ENCODE measurements around the gene TM4SF20.
"Not testable (repeated sequence)": the region's sequence is repeated elsewhere in the genome, so short reads cannot be mapped to it uniquely, and the experiment has no call there.

TM4SF20 gene

DNA sequence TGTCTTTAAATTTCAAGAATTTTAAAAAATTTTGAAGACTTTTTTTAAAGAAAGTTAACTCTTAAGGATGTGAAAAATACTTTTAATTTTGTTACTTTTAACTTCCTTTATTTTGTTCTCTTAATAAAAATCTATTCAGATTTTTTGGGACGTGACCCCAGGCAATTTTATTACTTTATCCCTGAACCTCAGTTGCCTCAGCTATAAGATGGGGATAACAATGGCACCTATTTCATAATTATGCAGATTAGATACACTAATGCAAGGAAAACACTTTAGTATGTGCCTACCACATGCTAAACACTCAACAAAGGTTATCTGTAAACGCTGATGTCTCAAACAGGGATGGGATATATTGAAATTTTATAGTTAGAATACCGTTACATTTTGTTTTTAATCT lies 10.1 kb upstream of the TM4SF20 start:
- H3K27ac ChIP-seq (ENCODE audit: low read depth, low read length), result no peak overlapping the region
- H3K4me3 ChIP-seq (ENCODE audit: low read length), result no peak overlapping the region
- TF ChIP-seq, protein P1, sequence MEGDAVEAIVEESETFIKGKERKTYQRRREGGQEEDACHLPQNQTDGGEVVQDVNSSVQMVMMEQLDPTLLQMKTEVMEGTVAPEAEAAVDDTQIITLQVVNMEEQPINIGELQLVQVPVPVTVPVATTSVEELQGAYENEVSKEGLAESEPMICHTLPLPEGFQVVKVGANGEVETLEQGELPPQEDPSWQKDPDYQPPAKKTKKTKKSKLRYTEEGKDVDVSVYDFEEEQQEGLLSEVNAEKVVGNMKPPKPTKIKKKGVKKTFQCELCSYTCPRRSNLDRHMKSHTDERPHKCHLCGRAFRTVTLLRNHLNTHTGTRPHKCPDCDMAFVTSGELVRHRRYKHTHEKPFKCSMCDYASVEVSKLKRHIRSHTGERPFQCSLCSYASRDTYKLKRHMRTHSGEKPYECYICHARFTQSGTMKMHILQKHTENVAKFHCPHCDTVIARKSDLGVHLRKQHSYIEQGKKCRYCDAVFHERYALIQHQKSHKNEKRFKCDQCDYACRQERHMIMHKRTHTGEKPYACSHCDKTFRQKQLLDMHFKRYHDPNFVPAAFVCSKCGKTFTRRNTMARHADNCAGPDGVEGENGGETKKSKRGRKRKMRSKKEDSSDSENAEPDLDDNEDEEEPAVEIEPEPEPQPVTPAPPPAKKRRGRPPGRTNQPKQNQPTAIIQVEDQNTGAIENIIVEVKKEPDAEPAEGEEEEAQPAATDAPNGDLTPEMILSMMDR (IDR thresholded peaks at IDR 0.05; ENCODE audit: low read depth, low read length, poor library complexity, severe bottlenecking), result no peak
- no peak for TF ChIP-seq EZH2phosphoT487 (IDR thresholded peaks at IDR 0.05; ENCODE audit: borderline replicate concordance, low read length)

DNA sequence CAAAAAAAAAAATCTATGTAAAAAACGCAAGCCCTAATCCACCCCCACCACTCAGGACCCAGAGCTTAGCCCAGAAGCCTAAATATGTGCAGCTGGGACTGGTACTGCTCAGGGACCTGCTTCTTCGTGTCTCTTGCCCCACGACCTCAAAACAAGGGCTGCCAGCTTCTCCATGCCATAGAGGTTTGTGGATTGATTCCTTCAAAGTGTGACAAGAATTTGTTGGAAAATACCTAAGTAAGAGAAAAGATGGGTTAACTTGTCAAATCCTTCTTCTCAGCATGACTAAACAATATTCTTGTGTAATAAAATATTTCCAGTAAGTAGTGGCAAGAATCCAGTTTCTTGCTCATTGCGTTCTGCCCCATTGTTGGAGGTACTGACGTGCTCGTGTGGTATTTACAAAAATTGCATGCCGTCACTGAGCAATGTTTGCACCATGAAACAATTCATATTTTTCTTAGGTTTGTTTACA lies 9.5 kb upstream of the TM4SF20 start:
- Histone ChIP-seq H3K27ac (ENCODE audit: low read depth, low read length) (no peak overlapping the region), H3K4me1 (ENCODE audit: control insufficient read depth, low read length) (peaks cover 9% of the 10 kb centered on the region), H3K4me3 (ENCODE audit: low read length) (no peak overlapping the region), H3K9me2 (replicated peaks; ENCODE audit: control insufficient read depth, low read length) (no peaks in the 10 kb centered on the region), H3K9me3 (ENCODE audit: control insufficient read depth, insufficient read depth, low read length) (no peaks in the 10 kb centered on the region), H4K20me1 (ENCODE audit: control insufficient read depth, insufficient read depth, low read depth, low read length) (no peaks in the 10 kb centered on the region), H3K27me3 (ENCODE audit: control insufficient read depth, low read length) (no peaks in the 10 kb centered on the region), H3K79me2 (ENCODE audit: control insufficient read depth, low read length) (no peaks in the 10 kb centered on the region), H3K4me2 (ENCODE audit: low read length) (no peak overlapping the region), H3F3A (ENCODE audit: control insufficient read depth, insufficient read depth) (no peaks in the 10 kb centered on the region), H3K36me3 (ENCODE audit: control insufficient read depth, low read length) (no peaks in the 10 kb centered on the region)
- TF ChIP-seq, protein P1 (IDR thresholded peaks at IDR 0.05; ENCODE audit: low read depth, low read length, poor library complexity, severe bottlenecking), result no peak

More for the DNA sequence above, 10.1 kb upstream of the TM4SF20 start:
- Histone ChIP-seq H3K36me3 (ENCODE audit: control insufficient read depth, low read length) (no peaks in the 10 kb centered on the region), H3K9me3 (ENCODE audit: control insufficient read depth, insufficient read depth, low read length) (no peaks in the 10 kb centered on the region), H4K20me1 (ENCODE audit: control insufficient read depth, insufficient read depth, low read depth, low read length) (no peaks in the 10 kb centered on the region), H3K4me1 (ENCODE audit: control insufficient read depth, low read length) (peaks cover 9% of the 10 kb centered on the region), H3K9me2 (replicated peaks; ENCODE audit: control insufficient read depth, low read length) (no peaks in the 10 kb centered on the region), H3K27me3 (ENCODE audit: control insufficient read depth, low read length) (no peaks in the 10 kb centered on the region), H3K79me2 (ENCODE audit: control insufficient read depth, low read length) (no peaks in the 10 kb centered on the region), H3F3A (ENCODE audit: control insufficient read depth, insufficient read depth) (no peaks in the 10 kb centered on the region), H3K4me2 (ENCODE audit: low read length) (no peak overlapping the region)

DNA sequence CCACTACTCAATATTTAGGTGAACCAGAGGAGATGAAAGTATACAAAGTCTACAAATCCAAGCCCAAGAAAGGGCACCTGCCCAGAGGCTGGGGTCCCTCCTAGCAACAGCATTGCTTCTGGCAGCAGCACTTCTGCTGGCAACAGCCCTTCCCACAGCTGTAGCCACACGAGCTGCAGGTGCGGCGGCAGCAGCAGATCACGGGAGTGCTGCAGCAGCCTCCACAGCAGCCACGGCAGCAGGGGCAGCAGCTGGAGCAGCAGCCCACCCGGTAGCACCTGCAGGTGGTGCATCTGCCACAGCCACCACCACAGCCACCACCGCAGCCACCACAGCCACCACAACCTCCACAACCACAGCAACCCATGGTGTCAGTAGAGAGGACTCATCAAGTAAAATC lies 8.5 kb upstream of the TM4SF20 start, which contains the start of gene SCYGR1:
TSS of gene SCYGR1 (minus strand) at position 367 of the 400 bp plus-strand sequence. CDS start at position 367, 0 bp downstream.
- not testable (repeated sequence) for H4K20me1 ChIP-seq (ENCODE audit: control insufficient read depth, insufficient read depth, low read depth, low read length); H3K4me1 ChIP-seq (ENCODE audit: control insufficient read depth, low read length); H3K27ac ChIP-seq (ENCODE audit: low read depth, low read length); H3K79me2 ChIP-seq (ENCODE audit: control insufficient read depth, low read length); H3K4me2 ChIP-seq (ENCODE audit: low read length); H3K9me3 ChIP-seq (ENCODE audit: control insufficient read depth, insufficient read depth, low read length); H3K4me3 ChIP-seq (ENCODE audit: low read length); H3K27me3 ChIP-seq (ENCODE audit: control insufficient read depth, low read length); H3K36me3 ChIP-seq (ENCODE audit: control insufficient read depth, low read length); H3K9me2 ChIP-seq (replicated peaks; ENCODE audit: control insufficient read depth, low read length); H3F3A ChIP-seq (ENCODE audit: control insufficient read depth, insufficient read depth)

DNA sequence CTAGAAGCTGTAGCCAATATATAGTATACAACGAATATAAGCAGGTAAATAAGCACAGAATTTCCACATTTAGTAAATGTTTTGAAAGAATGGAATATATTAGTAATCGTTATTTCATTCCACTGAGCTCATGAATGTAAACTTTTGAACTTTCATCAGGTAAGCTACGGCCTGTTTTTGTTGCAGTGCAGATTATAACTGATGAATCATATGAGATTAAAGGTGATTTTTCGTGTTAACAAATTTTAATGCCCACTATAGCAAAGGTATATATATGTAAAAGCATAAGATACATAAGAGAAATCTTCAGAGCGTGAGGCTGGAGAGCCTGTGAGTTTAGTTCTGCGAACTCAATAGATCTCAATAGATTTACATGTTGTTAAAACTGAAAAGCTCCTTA lies 7.5 kb upstream of the TM4SF20 start:
- H3K27ac ChIP-seq (ENCODE audit: low read depth, low read length), result no peak overlapping the region
- no peak for TF ChIP-seq EZH2phosphoT487 (IDR thresholded peaks at IDR 0.05; ENCODE audit: borderline replicate concordance, low read length)
- TF ChIP-seq, protein P1 (IDR thresholded peaks at IDR 0.05; ENCODE audit: low read depth, low read length, poor library complexity, severe bottlenecking), result no peak

More for the DNA sequence above, 7.5 kb upstream of the TM4SF20 start:
- no peaks in the 10 kb centered on the region for H3K9me2 ChIP-seq (replicated peaks; ENCODE audit: control insufficient read depth, low read length)
- H3K4me1 ChIP-seq (ENCODE audit: control insufficient read depth, low read length), result peaks cover 9% of the 10 kb centered on the region
- H3K36me3 ChIP-seq (ENCODE audit: control insufficient read depth, low read length), result no peaks in the 10 kb centered on the region
- no peaks in the 10 kb centered on the region for H3K9me3 ChIP-seq (ENCODE audit: control insufficient read depth, insufficient read depth, low read length)
- no peaks in the 10 kb centered on the region for H4K20me1 ChIP-seq (ENCODE audit: control insufficient read depth, insufficient read depth, low read depth, low read length)
- H3K27me3 ChIP-seq (ENCODE audit: control insufficient read depth, low read length), result no peaks in the 10 kb centered on the region
- H3K4me3 ChIP-seq (ENCODE audit: low read length), result no peak overlapping the region
- H3F3A ChIP-seq (ENCODE audit: control insufficient read depth, insufficient read depth), result no peaks in the 10 kb centered on the region
- no peaks in the 10 kb centered on the region for H3K79me2 ChIP-seq (ENCODE audit: control insufficient read depth, low read length)
- H3K4me2 ChIP-seq (ENCODE audit: low read length), result no peak overlapping the region
